H1 (cell line): ENCODE measurements around the gene ANXA6. TPM values are rescaled to one million over a fixed set of nuclear protein-coding genes. Genes with fewer than 3 reads are reported as not detected.

Experiments
- CBX8 ChIP-seq: fragments of 300-800, 300-1000 bp; sonication (generic); IDR thresholded peaks from 2 replicates; pipeline ENCODE4 v1.7.1; 2016; ENCODE audit warnings: low read depth, low read length, borderline replicate concordance
- KDM4A ChIP-seq: IDR thresholded peaks from one replicate; pipeline ENCODE4 v1.7.1; 2012; ENCODE audit warnings: low read depth, mild to moderate bottlenecking, moderate library complexity, low read length, inconsistent platforms; ENCODE audit not compliant: severe bottlenecking
- KDM5A ChIP-seq: fragments of 200-600 bp; IDR thresholded peaks from 2 replicates; pipeline ENCODE4 v1.7.1; 2012; ENCODE audit warnings: mild to moderate bottlenecking, low read length, inconsistent platforms, mixed read lengths
- POLR2A ChIP-seq, 2 experiments: IDR thresholded peaks; 1 replicate in 1 of 2; 2 replicates in 1 of 2; pipeline ENCODE4 v1.6.1; 2011; ENCODE audit warnings: low read depth in 2 of 2, low read length in 2 of 2, mild to moderate bottlenecking in 2 of 2; ENCODE audit errors: control extremely low read depth in 1 of 2
- RBBP5 ChIP-seq: IDR thresholded peaks from 2 replicates; pipeline ENCODE4 v1.7.1; 2012; ENCODE audit warnings: low read depth, mild to moderate bottlenecking, inconsistent platforms, low read length, moderate library complexity, borderline replicate concordance
- RFX5 ChIP-seq: IDR thresholded peaks from 2 replicates; pipeline ENCODE4 v1.6.1; 2011; ENCODE audit warnings: low read depth, low read length, improper control_type of control experiment, borderline replicate concordance
- USF2 ChIP-seq: IDR thresholded peaks from 2 replicates; pipeline ENCODE4 v1.6.1; 2011; ENCODE audit warnings: low read length, improper control_type of control experiment
- polyA plus RNA-seq, 7 experiments: library from polyadenylated mRNA; depleted of rRNA in 3 of 7; stranded (reverse) in 5 of 7; unstranded in 2 of 7; fragments of >200 nt in 5 of 7; fragments of 200-250 nt in 2 of 7; gene quantifications; 1 replicate in 5 of 7; 2 replicates in 1 of 7; 4 replicates in 1 of 7; pipeline versions ENCODE4 v1.2.1 to v1.2.3, GENCODE V29; 2011 to 2013; ENCODE audit warnings: missing spikeins in 2 of 7, mixed read lengths in 2 of 7
- total RNA-seq: library from RNA; stranded (reverse); fragmentation: NEBNext Ultra II Directional; extraction: Animal tissue kit (Norgen Biotek cat#: 25700); gene quantifications from 2 replicates; pipeline ENCODE4 v1.2.1, GENCODE V29; 2021

The ANXA6 gene
- total and polyA plus RNA-seq, 2 of the 8 experiments (the other 6 are each of a cell fraction or from before 2014, with no cell fraction given) = 61.3 to 78.6 TPM

DNA sequence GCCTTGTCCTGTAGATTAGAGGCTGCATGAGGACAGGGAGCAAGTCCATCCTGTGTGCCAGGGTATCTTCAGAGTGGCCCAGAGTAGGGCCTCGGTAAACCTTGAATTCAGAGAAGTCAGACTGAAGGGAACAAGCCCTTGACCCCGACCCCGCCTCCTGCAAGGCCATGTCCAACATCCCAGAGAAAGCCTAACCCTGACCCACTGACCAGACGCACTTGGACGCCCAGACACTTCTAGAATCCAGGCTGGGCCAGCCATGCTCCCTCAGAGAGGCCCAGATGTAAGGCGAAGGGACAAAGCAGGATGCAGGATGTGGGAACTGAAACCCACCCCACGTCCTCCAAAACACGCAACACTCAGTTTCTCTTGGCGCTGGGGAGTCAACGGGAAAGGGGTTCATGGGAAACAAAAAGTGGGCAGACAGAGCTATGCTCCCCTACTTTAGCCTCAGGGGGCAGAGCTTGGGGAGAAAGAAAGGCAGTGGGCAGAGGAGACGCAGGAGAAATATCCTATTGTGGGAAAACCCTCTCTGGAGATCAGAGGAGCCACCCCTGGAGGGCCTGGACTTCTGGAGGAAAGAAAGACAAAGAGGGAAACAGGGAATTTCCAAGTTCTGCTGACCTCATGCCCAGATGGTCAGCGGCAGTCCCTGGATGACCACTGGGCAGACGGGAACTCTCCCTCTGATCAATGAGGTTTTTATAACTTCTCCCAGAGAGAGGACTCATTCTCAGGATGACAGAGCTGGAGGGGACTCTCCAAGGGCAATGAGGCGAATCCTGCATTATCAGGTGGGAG, 89.7 kb downstream of the ANXA6 start (continued):
- TF ChIP-seq KDM4A = no peak
- no peak for TF ChIP-seq CBX8
- TF ChIP-seq RBBP5 = no peak
- TF ChIP-seq POLR2A (IDR thresholded peaks at IDR 0.05; ENCODE audit: control extremely low read depth in 1 of 2, low read depth in 2 of 2, low read length in 2 of 2) = no peak
- no peak for TF ChIP-seq RFX5
- no peak for TF ChIP-seq KDM5A
- no peak for TF ChIP-seq USF2
